Stimulated activated CD8-positive, alpha-beta memory T cell treated with anti-CD3 and anti-CD28 coated beads, Interleukin-4, amount 100 ng/mL, for 48 hours (primary cell): Measurements from ENCODE around the gene GPR18.

Experiments used
- DNase-seq: peaks from one replicate; pipeline ENCODE4 v3.0.0-alpha.2; 2020

The GPR18 gene

DNA sequence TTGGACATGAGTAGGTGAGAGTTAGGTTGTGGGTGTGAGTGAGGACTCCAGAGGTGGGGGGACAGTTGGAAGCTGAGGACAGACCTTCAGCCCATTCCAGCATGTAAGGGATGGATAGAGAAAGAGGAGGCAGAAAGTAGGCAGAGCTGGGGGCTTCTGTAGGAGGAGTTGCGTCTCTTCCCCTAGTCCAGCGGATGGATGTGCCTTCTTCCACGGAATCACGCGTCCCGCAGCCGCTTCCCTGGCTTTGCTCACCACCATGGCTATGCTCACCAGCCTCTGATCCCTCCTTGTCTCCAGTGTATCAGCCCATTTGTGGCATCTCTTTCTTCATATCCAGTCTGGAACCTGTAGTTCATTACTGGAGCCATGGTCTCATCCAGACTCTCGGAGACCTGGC lies 52.0 kb downstream of the GPR18 start:
- no peak for DNase-seq

DNA sequence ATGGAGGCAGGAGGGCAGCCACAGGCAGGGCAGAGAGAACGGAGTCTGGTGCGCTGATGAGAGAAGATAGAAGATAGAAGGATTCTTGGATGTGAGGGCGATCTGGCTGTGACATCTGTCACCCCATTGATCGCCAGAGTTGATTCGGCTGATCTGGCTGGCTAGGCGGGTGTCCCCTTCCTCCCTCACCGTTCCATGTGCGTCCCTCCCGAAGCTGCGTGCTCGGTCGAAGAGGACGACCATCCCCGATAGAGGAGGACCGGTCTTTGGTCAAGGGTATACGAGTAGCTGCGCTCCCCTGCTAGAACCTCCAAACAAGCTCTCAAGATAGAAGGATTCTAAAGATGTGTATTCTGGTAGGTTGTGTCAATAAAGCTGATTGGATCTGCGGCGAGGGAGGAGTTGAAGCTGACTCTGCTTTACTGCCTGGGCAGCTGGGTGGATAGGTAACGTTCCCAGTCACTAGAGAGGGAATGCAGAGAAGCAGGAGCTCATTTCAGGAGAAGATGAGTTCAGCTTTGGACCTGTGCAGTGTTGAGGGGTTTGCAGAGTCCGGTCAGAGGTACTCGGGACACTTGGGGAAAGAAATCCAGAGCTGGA lies 52.5 kb downstream of the GPR18 start:
- DNase-seq, result no peak
